HG03108 (cell line): ENCODE results near the gene CORO1C.
"Not testable (repeated sequence)": the region's sequence is repeated elsewhere in the genome, so short reads cannot be mapped to it uniquely, and the experiment has no call there.

ENCODE experiments used
- ATAC-seq: cut with Tn5 transposase; IDR thresholded peaks from one replicate; pipeline ENCODE4 v1.9.1; 2021; ENCODE audit warnings: moderate library complexity; ENCODE audit not compliant: unreplicated experiment

CORO1C gene

DNA sequence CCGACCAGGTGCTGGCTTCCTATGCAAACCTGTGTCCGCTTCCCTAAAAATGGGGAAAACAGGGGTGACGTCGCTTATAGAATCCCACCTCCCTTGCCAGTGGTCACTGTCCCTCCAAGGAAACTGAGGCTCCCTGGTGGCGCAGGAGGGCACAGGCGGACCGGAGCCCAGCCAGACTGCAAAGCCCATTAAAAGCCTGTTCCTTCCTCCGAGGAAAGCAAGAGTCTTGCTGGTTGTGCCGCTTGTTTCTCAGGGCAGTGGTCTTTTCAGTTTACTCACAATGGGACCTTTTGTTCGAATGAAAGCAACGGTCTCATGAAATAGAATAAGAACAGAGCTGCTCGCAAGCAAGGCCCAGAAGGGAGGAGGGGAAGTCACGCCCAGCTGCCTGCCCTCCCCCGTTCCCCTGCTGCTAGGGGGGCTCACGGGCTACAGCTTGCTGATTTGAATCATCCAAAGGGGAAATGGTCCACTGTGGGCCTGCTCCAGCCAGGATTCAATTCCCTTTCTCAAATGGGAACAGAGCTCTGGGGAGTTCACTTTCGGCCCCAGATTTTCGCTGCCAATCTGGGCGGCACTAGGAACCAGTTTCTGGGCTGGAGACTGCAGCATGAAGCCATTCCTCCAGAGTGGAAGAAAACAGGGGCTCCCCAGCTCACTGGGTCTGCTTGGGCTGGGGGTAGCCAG, 93.0 kb downstream of the CORO1C start:
- no peak for ATAC-seq

DNA sequence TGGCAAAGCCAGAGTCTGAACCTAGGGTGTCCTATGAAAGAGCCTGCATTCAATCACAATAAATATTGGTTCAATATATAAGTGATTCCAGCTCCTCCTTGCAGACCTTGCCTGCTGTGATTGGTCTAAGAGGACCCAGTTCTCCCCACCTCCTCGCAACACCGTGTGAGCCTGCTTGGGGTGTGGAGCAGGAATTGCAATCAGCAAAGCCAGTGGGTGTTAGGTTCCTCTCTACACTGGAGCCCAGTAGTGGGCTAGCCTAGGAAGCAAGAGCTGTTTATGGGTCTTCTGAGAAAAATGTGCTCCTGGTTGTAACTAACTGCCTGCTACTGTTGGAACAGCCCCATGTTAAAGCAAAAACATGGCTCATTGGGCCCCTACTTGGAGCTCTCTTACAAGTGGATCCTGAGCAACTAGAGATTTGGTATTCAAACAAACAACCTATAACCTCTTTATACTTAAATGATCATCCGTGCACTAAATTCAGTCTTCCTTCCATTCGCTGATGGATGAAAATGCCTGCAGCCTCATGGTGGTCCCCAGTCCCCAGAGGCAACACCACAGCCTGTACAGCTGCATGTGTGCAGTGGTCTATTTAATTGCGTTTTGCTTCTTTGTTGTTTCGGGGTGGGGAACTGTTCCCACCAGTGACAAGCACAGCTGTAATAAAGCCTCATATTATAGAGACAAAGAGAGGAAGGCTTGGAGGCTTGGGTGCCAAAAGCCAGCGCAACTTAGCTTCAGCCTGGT, 93.9 kb downstream of the CORO1C start:
- no peak for ATAC-seq

DNA sequence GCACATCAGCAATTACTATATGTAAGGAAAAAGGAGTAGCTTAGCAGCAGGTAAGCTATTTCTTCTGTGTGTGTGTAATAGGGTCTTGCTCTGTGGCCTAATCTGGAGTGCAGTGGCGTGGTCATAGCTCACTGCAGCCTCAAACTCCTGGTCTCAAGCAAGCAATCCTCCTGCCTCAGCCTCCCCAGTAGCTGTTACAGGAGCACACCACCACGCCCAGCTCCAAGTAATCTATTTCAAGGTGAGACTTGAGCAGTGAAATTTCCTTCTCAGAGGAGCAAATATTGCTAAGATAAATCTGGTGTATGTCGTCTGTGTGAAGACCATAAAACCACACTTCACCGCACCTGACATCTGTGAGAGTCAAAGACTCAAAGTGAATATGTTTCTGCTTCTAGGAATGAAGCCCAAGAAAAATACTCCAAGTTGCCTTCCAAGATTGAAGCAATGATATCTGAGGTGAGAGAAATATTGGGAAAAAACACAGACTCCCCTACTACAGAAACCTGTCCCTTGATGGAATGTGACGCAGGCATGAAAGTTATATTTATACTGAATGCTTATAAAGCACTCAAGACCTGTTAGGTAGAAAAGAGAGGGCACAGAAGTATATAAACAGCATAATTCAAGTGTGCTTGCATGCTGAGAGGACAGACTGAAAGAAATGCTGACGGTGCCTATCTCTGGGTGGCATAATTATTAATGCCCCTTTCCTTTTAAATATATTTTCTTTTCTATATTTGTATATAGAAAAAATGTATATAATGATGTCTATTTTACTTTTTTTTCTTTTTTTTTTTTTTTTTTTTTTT, 95.1 kb downstream of the CORO1C start:
- ATAC-seq: no peak

DNA sequence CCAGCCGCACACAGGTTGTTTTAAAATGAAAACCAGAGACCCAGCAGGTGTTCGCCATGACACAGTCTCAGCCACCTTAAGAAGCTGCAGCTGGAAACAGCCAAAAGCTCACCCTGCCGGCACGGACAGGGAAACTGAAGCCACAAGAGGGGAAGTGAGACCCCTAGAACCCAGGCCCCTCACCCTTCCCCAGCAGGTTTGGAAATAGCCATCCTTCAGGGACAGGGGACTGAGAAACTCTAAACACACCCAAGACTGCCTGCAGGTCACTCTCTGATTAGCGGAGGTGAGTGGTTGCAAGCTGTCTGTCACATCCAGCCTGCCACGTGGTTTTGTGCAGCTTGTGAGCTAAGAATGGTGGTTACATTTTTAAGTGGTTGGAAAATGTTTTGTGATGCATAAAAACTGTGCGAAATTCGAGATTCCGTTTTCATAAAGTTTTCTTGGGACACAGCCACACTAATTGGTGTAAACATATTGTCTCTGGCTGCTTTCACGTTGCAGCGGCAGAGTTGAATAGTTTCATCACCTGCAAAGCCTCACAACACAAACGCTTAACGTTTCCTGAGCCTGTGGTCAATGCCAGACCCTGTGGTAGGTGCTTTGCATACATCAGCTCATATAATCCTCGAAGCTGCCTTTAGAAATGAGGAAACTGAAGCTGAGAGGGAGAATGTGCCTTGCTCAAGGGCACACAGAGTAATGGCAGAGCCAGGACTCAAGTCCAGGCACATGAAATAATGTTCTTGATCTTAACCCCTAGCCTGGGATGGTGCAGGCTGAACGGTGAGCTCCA, 95.9 kb downstream of the CORO1C start:
- peak; percentile 46 for ATAC-seq

- no peak for ATAC-seq
These were observed 97.0 kb downstream of the CORO1C start for GRCh38 chr12:108634341-108634751.

- peak; percentile 49 for ATAC-seq
These were observed 97.6 kb downstream of the CORO1C start, which contains the start of gene SELPLG for GRCh38 chr12:108633534-108634248. Gene SELPLG, minus strand, starts transcription at chr12:108633894. Its CDS starts 9,587 bp downstream, at chr12:108624307.

DNA sequence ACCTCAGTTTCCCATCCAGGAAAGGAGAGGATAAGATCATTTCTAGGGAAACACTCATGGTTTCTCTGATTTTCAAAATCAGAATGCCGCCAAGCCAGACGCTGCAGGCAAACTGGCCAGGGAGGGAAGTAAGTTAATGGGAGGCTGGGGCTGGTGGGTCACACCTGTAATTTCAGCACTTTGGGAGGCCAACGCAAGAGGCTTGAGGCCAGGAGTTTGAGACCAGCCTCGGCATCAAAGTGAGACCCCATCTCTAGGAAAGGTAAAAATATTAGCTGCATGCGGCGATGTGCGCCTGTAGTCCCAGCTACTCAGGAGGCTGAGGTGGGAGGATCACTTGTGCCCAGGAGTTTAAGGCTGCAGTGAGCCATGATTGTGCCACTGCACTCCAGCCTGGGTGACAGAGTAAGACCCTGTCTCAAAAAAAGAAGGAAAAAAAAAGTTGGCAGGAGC, 98.2 kb downstream of the CORO1C start:
- no peak for ATAC-seq

- not testable (repeated sequence) for ATAC-seq
These were observed 100.1 kb downstream of the CORO1C start for GRCh38 chr12:108631261-108631660.

- no peak for ATAC-seq
These were observed 100.7 kb downstream of the CORO1C start for GRCh38 chr12:108630481-108631207.

DNA sequence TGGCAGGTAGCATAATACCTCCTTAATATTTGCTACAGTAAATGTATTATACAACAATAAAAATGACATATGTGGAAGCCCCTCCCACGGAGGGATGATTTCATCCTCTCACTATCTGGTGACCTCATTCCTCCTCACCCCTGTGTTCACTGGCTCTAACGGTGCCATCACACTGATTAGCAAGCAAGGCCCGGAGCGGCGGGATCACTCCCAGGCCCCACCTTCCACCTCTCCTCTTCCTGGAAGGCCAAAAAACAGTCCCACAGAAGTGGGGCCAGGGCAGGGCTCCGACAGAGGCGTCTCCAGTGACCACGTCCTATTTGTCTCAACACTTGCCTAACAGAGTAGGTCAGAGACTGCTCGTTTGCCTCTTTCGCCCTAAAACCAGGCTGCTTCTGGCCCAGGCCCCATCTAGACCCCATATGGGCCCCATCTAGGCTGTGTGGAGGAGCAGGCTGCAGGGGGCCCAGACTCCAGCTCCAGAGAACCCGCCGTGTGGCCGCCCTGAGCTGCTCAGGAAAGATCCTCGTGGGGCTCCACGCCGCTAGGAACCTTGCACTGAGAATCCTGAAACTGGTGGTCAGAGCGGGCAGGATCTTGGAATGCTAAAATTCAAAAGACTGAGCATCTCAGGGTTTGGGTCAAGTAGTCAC, 101.4 kb downstream of the CORO1C start:
- ATAC-seq: no peak

GRCh38 chr12:108629151-108629550, 102.2 kb downstream of the CORO1C start:
- ATAC-seq: no peak

- no peak for ATAC-seq
These were observed 104.0 kb downstream of the CORO1C start for GRCh38 chr12:108627134-108627920.

GRCh38 chr12:108625228-108625627, 106.1 kb downstream of the CORO1C start:
- no peak for ATAC-seq

DNA sequence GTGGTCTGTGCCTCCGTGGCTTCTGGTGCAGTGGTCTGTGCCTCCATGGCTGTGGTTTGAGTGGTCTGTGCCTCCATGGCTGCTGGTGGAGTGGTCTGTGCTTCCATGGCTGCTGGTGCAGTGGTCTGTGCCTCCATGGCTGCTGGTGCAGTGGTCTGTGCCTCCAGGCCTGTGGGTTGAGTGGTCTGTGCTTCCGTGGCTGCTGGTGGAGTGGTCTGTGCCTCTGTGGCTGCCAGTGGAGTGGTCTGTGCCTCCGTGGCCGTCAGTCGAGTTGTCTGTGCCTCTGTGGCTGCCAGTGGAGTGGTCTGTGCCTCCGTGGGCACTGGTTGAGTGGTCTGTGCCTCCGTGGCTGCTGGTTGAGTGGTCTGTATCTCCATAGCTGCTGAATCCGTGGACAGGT, 107.7 kb downstream of the CORO1C start:
- no peak for ATAC-seq

DNA sequence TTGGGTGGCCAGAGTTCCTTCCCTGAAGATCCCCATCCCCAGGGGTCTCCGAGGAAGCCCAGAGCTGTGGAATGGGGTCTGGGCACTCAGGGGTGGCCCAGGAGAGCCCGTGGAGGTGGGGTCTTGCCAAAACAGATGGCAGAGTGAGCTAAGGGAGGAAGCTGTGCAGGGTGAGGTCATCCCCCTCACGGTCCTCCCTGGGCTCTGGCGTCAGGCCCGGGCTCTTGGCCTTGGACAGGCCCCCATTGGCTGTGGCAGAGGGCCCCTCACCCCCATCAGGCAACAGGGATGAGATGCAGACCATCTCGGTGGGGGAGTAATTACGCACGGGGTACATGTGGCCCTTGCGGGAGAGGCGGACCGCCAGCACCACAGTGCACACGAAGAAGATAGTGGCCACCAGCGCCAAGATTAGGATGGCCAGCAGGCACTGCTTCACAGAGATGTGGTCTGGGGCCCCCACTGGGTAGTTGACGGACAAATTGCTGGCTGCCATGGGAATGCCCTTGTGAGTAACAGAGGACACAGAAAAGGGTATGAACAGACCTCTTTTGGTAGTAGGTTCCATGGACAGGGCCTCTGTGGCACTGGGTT, 108.3 kb downstream of the CORO1C start:
- no peak for ATAC-seq

DNA sequence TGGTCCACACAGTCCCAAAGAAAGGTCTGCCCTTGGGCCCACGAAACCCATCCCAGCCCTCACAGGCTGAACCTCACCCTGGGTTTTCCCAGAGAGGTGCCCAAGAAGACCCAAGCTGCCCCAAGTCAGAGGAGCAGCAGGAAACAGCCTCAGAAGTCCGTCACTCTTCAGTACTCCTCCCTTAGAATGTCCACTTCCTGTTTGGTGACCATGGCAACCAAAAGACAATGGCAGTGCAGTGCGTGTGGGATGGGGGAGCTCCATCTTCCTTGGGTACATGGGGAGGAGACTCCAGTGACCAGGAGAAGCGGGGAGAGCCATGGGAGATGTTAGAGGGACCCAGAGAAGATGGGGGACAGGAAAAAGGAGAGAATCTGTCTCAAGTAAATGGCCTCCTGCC, 108.9 kb downstream of the CORO1C start:
- ATAC-seq: no peak

- no peak for ATAC-seq
These were observed 110.2 kb downstream of the CORO1C start for GRCh38 chr12:108621161-108621560.
